Activated CD8-positive, alpha-beta memory T cell treated with anti-CD3 and anti-CD28 coated beads, Interleukin-2, amount 50 U/mL, for 24 hours (primary cell): ENCODE results near the gene CSGALNACT2.
"Not testable (repeated sequence)": the region's sequence is repeated elsewhere in the genome, so short reads cannot be mapped to it uniquely, and the experiment has no call there.

Source experiments
- DNase-seq: peaks from one replicate; pipeline ENCODE4 v3.0.0-alpha.2; 2020; ENCODE audit errors: extremely low read depth

Gene CSGALNACT2

GRCh38 chr10:43145311-43145710 is 7.1 kb downstream of the CSGALNACT2 start:
- no peak for DNase-seq

GRCh38 chr10:43145936-43146335 is 7.7 kb downstream of the CSGALNACT2 start:
- not testable (repeated sequence) for DNase-seq

GRCh38 chr10:43151371-43151770 is 13.1 kb downstream of the CSGALNACT2 start:
- no peak for DNase-seq

GRCh38 chr10:43153901-43154300 is 15.7 kb downstream of the CSGALNACT2 start:
- DNase-seq, result no peak

GRCh38 chr10:43155221-43155620 is 17.0 kb downstream of the CSGALNACT2 start:
- no peak for DNase-seq

- DNase-seq, result no peak
Observed at GRCh38 chr10:43155741-43156140, 17.5 kb downstream of the CSGALNACT2 start.

GRCh38 chr10:43156590-43157341 is 18.5 kb downstream of the CSGALNACT2 start:
- no peak for DNase-seq

- no peak for DNase-seq
Observed at GRCh38 chr10:43158636-43159035, 20.4 kb downstream of the CSGALNACT2 start.

- DNase-seq, result no peak
Observed at GRCh38 chr10:43160046-43160920, 22.0 kb downstream of the CSGALNACT2 start.

GRCh38 chr10:43160921-43161255 is 22.6 kb downstream of the CSGALNACT2 start:
- DNase-seq, result no peak

GRCh38 chr10:43162604-43163003 is 24.4 kb downstream of the CSGALNACT2 start:
- no peak for DNase-seq

GRCh38 chr10:43166207-43166879 is 28.1 kb downstream of the CSGALNACT2 start:
- DNase-seq, result no peak

GRCh38 chr10:43166880-43167497 is 28.7 kb downstream of the CSGALNACT2 start:
- DNase-seq, result no peak

- DNase-seq, result no peak
Observed at GRCh38 chr10:43167498-43167889, 29.2 kb downstream of the CSGALNACT2 start.

- no peak for DNase-seq
Observed at GRCh38 chr10:43170491-43170890, 32.2 kb downstream of the CSGALNACT2 start.

GRCh38 chr10:43172645-43173044 is 34.4 kb downstream of the CSGALNACT2 start:
- DNase-seq, result no peak

GRCh38 chr10:43173120-43173519 is 34.9 kb downstream of the CSGALNACT2 start:
- DNase-seq, result no peak

GRCh38 chr10:43174969-43175368 is 36.7 kb downstream of the CSGALNACT2 start:
- no peak for DNase-seq

GRCh38 chr10:43176271-43176670 is 38.0 kb downstream of the CSGALNACT2 start:
- no peak for DNase-seq

GRCh38 chr10:43177595-43177994 is 39.4 kb downstream of the CSGALNACT2 start:
- DNase-seq, result no peak

- DNase-seq, result no peak
Observed at GRCh38 chr10:43181146-43181545, 42.9 kb downstream of the CSGALNACT2 start.

- DNase-seq, result not testable (repeated sequence)
Observed at GRCh38 chr10:43183764-43184163, 45.5 kb downstream of the CSGALNACT2 start.
